ENCODE results near the gene GDPD4.

Gene GDPD4

DNA sequence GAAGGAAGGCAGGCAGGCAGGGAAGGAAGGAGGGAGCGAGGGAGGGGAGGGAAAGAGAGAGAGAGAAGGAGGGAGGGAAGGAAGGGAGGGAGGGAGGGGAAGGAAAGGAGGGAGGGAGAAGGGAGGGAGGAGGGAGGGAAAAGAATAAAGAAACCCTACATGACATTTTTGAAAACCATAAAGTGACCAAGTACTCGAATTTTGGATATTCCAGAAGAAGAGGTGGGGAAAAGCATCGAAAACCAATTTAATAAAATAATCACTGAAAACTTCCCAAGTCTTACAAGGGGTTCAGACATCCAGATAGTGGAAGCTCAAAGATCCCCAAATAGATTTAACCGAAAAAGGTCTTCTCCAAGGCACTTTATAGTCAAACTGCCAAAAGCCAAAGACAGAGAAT is 11.7 kb downstream of the GDPD4 start:
- DNase-seq: no peak

GRCh38 chr11:77287615-77288273 is 13.7 kb downstream of the GDPD4 start:
- no peak for DNase-seq

- no peak for DNase-seq
Measured at GRCh38 chr11:77287136-77287535, 14.3 kb downstream of the GDPD4 start.

GRCh38 chr11:77284476-77285468 is 16.7 kb downstream of the GDPD4 start:
- DNase-seq: no peak

DNA sequence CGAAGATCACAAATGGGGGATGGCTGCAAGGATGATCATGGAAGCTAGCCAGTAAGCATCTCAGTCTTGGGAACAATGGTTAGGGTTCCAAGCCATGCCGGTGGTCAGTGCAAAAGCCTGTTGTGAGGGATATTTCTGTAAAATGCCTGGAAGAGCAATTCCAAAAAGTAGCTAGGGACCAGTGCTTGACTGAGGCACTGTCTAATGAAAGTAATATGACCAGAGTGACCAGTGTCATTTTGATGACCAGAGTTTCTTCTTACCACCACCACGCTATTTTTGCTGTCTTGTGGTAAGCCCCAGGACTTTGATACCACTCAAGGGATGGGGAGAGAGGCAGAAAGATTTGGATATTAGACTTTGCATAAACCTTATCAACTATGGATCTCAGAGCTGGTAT is 18.4 kb downstream of the GDPD4 start:
- DNase-seq: no peak

- no peak for DNase-seq
Measured at GRCh38 chr11:77278595-77279506, 22.6 kb downstream of the GDPD4 start.

DNA sequence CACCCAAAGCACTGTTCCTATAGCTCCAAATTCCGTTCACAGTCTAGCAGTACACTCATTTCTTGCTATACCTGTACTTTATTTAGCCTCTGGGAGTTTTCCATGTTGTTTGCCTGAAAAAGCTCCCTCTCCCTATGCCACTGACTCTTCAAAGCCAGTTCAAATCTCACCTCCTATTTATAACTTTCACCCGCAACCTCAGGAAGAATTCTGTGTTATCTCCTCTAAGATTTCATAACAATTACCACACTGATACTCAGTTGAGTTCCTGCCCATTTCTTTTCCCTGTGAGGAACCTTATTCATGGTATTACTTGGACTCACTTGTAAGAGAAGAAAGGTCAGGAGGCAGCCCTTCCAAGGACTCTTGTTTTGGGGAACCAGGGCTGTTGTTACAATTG is 25.2 kb downstream of the GDPD4 start:
- DNase-seq: no peak

DNA sequence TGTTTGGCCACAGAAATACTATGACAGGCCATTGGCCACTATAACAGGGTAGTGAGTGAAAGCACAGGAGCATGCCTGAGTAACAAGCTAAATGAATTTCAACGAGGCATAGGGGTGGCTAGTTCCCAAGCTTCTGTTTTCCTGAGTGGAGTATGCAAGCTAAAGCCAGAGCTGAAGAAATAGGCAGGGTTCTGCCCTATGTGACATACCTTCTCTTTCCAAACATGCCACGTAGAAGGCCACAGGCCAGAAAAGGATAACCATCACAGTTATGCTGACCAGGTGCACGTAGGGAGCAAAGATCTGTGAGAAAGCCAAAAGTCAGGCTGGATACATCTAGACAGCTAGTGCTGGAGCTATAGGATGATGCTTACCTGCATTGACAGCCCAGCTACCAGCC is 30.6 kb downstream of the GDPD4 start:
- DNase-seq: no peak

GRCh38 chr11:77269484-77270123 is 31.9 kb downstream of the GDPD4 start:
- DNase-seq: no peak

- DNase-seq: no peak
Measured at GRCh38 chr11:77267962-77268361, 33.5 kb downstream of the GDPD4 start.

DNA sequence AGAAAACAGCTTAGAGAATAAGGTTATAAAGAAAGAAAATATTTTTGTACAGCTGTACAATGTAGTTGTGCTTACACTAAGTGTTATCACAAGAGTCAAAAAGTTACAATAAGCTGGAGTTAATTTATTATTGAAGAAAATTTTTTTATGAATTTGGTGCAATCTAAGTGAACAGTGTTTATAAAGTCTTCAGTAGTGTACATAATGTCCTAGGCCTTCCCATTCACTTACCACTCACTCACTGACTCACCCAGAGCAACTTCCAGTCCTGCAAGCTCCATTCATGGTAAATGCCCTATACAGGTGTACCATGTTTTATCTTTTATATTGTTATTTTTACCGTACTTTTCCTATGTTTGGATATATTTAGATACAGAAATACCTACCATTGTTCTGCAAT is 34.7 kb downstream of the GDPD4 start:
- DNase-seq: no peak

- no peak for DNase-seq
Measured at GRCh38 chr11:77262803-77263202, 38.7 kb downstream of the GDPD4 start.

DNA sequence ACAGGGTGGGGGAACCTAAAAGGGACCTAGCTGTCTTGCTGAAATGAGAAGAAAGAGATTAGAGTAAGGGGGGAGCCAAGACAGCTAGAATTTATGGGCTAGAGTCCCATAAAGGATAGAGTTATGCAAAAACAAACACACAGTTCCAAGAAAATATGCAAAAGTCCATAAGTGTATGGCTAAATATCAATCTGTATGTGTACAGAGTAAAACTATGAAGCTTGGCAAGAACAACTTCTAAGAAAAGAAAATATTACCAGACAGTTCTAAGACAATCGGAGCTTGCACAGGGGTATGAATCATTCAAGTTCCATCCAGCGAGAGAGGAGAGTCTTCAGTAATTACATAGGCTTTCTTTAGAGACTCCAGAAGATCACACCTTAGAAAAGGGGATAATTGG is 41.8 kb downstream of the GDPD4 start:
- no peak for DNase-seq

DNA sequence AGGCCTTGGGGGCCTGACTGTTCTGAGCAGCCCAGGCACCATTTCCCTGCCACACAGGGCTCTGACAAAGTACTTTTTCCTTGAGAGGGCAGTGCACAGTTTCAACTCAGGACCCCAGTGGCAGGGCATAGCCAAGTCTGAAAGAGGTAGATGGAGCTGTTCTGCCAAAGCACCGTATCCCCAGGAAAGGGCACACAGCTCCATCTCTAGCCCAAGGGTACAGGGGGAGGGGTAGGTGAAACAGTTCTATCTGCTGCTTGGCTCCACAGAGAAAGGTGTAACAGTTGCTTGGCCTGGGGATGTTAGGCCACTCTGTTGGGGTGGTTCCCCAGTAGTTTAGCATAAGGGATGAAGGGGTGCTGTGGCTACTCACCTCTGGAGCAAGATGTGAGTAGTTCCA is 47.8 kb downstream of the GDPD4 start:
- no peak for DNase-seq

DNA sequence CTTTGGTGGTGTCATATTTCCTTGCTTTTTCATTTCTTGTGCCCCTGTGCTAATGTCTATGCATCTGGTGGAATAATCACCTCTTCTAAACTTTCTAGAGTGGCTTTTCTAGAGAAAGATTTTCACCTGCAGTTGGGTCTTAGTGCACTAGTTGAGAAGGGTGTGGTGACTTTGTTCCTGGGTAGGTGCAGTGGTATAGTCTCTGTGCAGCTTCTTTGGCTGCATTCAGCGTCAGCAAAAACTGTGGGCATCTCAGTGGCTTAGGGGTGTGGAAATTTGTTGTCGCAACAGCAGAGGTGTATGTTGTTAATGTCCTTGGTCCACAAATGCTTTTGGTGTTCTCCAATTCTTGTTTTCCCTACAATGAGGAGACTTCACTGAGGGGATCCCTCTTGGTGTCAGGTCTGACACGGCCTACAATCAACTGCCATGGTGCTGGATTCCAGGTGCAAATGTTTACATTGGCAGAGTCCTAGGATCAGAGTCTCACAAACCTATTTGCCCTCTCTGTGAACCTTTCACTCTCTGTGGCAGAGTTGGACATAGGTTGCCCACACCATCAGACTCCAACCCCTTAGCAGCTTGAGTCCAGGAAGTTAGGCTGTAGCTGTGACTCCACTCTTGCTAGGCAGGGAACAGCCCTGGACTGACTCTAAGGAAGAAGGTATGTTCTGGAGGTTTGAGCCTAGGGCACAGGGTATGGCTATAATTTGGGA is 48.8 kb downstream of the GDPD4 start:
- no peak for DNase-seq

DNA sequence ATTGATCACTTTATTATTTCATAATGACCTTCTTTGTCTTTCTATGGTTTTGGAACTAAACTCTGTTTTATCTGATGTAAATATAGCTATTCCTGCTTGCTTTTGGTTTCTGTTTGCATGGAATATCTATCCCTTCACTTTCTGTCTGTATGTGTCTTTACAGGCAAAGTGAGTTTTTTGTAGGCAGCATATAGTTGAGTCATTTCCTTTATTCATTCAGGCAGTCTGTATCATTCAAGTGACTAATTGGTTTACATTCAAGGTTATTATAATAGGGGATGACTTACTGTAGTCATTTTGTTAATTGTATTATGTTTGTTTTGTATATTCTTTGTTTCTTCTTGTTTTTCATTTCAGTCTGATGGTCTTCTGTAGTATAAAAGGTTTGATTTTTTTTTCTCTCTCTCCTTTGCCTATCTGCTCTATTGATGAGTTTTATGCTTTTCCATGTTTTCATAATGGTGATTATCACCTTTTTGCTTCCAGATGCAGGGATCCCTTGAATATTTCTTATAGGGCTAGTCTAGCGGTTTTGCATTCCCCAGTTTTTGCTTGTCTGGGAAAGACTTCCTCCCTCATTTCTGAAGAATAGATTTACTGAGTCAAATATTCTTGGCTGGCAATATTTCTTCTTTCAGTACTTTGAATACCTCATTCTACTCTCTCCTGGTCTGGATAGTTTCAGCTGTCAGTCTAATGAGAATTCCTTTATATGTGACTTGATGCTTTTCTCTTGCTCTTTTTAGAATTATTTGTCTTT is 50.4 kb downstream of the GDPD4 start:
- DNase-seq: no peak

DNA sequence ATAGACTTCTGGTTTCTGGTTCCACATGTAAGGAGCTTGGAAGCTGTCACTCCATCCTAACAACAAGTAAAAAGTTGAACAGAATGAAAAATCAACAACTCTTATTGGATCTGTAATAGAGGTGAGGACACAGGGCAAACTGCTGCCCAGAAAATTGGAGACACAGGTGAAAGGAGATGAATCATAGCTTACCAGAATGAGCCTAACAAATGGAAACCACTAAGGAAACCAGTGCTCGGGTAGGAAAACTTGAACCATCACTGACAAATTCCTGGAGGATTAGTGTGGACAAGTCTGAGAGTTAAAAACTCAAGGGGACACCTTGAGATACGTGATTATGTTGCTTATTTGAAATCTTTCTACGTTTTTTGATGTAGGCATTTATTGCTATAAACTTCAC is 52.1 kb downstream of the GDPD4 start:
- no peak for DNase-seq

GRCh38 chr11:77244277-77245027 is 57.0 kb downstream of the GDPD4 start:
- no peak for DNase-seq

DNA sequence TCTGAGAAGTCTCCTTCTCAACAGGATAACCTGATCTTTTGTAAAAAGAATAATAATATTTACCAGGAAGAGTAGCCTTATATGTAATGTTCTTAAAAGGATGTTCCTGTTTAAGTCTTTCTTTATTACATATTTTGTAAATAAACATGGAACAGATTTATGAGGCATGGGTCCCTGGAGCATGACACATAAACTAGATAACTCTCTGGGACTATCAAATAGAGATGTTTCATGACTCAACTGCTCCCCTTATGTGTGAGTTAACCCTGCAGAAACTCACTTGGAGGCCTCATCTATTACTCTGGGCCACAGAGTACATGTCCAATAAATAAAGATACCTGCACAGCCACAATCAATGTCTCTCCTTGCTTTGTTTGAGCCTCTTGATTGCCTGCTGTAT is 64.6 kb downstream of the GDPD4 start:
- DNase-seq: no peak

- DNase-seq: no peak
Measured at GRCh38 chr11:77233011-77233410, 68.5 kb downstream of the GDPD4 start.
